GM11168 (cell line): ENCODE results near the gene FANCG.

Experiments used
- in situ Hi-C: fragments of 300-500 bp; cut with MboI; formaldehyde crosslinking; loops from one replicate; pipeline ENCODE4 v1.12.0; 2022; ENCODE audit warnings: low sequenced_read_pairs; ENCODE audit not compliant: unreplicated experiment

Gene FANCG

DNA sequence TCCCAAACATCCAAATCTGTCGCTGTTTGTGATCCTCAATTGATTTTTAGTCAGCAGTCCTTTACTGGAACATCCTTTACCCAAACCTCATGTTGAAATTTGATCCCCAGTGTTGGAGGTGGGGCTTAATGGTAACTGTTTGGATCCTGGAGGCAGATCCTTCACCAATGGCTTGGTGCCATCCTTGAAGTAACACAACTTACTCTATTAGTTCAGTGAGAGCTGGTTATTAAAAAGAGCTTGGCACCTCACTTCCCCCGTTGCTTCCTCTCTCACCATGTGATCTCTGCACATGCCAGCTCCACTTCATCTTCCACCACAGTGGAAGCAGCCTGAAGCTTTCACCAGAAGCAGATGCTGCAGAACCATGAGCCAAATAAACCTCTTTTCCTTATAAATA lies 49.9 kb downstream of the FANCG start:
- in situ Hi-C loops, result no loop called here

DNA sequence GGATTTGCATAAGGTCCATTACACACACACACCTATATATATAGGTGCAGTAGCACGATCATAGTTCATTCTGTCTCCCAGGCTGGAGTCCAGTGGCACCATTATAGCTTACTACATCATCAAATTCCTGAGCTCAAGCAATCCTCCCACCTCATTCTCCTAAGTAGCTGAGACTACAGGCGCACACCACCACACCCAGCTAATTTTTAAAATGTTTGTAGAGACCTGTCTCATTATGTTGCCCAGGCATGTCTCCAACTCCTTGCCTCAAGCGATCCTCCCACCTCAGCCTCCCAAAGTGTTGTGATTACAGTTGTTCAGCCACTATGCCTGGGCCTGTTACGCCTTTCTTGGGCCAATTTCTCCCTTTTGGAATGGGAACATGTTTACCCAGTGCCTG lies 50.5 kb downstream of the FANCG start:
- in situ Hi-C loops, result no loop called here

GRCh38 chr9:35028341-35028740 lies 51.4 kb downstream of the FANCG start:
- in situ Hi-C loops, result no loop called here

DNA sequence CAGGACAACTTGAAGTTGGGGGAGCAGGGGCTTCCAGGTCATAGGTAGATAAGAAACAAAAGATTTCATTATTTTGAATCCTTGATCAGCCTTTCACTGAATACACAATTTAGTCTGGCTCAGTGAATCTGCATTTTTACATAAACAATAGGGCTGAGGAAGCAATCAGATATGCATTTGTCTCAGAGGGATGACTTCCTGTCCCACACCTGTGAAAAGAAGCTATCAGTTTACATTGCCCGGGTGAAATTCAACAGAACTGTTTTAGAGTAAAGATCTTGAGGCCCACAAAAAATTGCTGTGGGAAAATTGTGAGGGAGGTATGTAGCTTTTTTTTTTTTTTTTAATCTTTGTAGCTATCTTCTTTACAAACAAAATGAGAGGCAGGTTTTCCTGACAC lies 51.9 kb downstream of the FANCG start:
- in situ Hi-C loops, result no loop called here

DNA sequence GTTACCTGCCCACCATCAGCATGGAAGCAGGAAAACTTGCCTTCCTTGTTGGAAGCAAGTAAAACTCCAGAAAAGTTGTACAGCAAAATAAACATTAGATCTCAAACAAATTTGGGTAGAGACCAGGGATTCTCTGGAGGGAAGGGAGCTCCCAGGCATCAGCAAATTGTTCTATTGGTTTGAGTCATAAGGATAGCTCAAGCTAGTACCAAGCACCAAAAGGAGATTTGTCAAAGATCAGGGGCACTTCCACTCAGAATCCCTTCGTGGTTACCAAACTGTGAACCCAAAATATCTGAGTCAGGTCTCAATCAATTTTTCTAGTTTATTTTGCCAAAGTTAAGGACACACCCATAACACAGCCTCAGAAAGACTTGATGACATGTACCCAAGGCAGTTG lies 52.4 kb downstream of the FANCG start:
- in situ Hi-C loops, result no loop called here

- in situ Hi-C loops, result no loop called here
These were observed 53.1 kb downstream of the FANCG start for GRCh38 chr9:35026671-35027070.
